NCI-H345 treated with DMSO at 0.1 percent for 48 hours (cell line): Measurements from ENCODE around the gene FREM2.

Experiments
- DNase-seq: peaks from one replicate; lab custom pipeline; 2025; ENCODE audit not compliant: unreplicated experiment; lab: John Stamatoyannopoulos, UW

Gene FREM2

GRCh38 chr13:38687246-38688229 lies 661 bp downstream of the FREM2 start:
- no peak for DNase-seq

- DNase-seq, result no peak
These were observed 1.8 kb downstream of the FREM2 start for GRCh38 chr13:38688674-38689073.

GRCh38 chr13:38690231-38690630 lies 3.4 kb downstream of the FREM2 start:
- no peak for DNase-seq

GRCh38 chr13:38693168-38693567 lies 6.3 kb downstream of the FREM2 start:
- no peak for DNase-seq

- no peak for DNase-seq
These were observed 6.8 kb downstream of the FREM2 start for GRCh38 chr13:38693641-38694040.

- DNase-seq, result no peak
These were observed 10.3 kb downstream of the FREM2 start for GRCh38 chr13:38697197-38697596.

GRCh38 chr13:38697628-38698333 lies 10.9 kb downstream of the FREM2 start:
- DNase-seq, result no peak

GRCh38 chr13:38700051-38700450 lies 13.2 kb downstream of the FREM2 start:
- DNase-seq, result no peak

GRCh38 chr13:38702669-38703068 lies 15.8 kb downstream of the FREM2 start:
- no peak for DNase-seq

- no peak for DNase-seq
These were observed 16.4 kb downstream of the FREM2 start for GRCh38 chr13:38703255-38703654.

- no peak for DNase-seq
These were observed 18.5 kb downstream of the FREM2 start for GRCh38 chr13:38705365-38705764.

GRCh38 chr13:38707460-38707859 lies 20.6 kb downstream of the FREM2 start:
- no peak for DNase-seq

- no peak for DNase-seq
These were observed 26.2 kb downstream of the FREM2 start for GRCh38 chr13:38713046-38713445.

GRCh38 chr13:38718374-38718773 lies 31.5 kb downstream of the FREM2 start:
- no peak for DNase-seq

GRCh38 chr13:38730332-38730731 lies 43.5 kb downstream of the FREM2 start:
- no peak for DNase-seq

GRCh38 chr13:38733146-38733545 lies 46.3 kb downstream of the FREM2 start:
- no peak for DNase-seq

- DNase-seq, result no peak
These were observed 49.0 kb downstream of the FREM2 start for GRCh38 chr13:38735665-38736440.

- no peak for DNase-seq
These were observed 56.6 kb downstream of the FREM2 start for GRCh38 chr13:38743466-38743865.

- no peak for DNase-seq
These were observed 65.8 kb downstream of the FREM2 start for GRCh38 chr13:38752686-38753085.

- DNase-seq, result no peak
These were observed 67.0 kb downstream of the FREM2 start for GRCh38 chr13:38753878-38754277.

GRCh38 chr13:38755793-38756192 lies 68.9 kb downstream of the FREM2 start:
- no peak for DNase-seq
